Pancreas (tissue), 10 donors: ENCODE results near the gene ANKRD44. TPM values are rescaled to one million over a fixed set of nuclear protein-coding genes. Genes with fewer than 3 reads are reported as not detected.

Experiments
- ATAC-seq, 4 donors: fragments of 200-7000 bp; cut with Tn5 transposase; one replicate each; pipeline versions ENCODE4 v1.8.0 to v1.9.1; 2020; ENCODE audit warnings: mild to moderate bottlenecking in 4 of 4, moderate library complexity in 4 of 4
- DNase-seq, 6 donors: peaks; one replicate each; pipeline ENCODE4 v3.0.0-alpha.2; 2020
- FAIRE-seq: peaks from 2 replicates; lab custom pipeline; 2012; peaks lifted over from hg19 to GRCh38; lab: Jason Lieb, UNC
- H3K27ac ChIP-seq, 4 donors: fragments of 200-600 bp; sonication (generic); 1 replicate in 3 of 4; 2 replicates in 1 of 4; pipeline versions ENCODE4 v1.5.0 to v1.8.0; 2020
- H3K27me3 ChIP-seq, 4 donors: fragments of 200-600 bp; one replicate each; pipeline ENCODE4 v1.8.0; 2021
- H3K36me3 ChIP-seq, 3 donors: fragments of 200-600 bp; sonication (generic) in 1 of 3; one replicate each; pipeline versions ENCODE4 v1.5.0 to v1.8.0; 2020 to 2021
- H3K4me1 ChIP-seq, 3 donors: fragments of 200-600 bp; one replicate each; pipeline ENCODE4 v1.8.0; 2021
- H3K4me3 ChIP-seq, 4 donors: fragments of 200-600 bp; sonication (generic) in 2 of 4; one replicate each; pipeline versions ENCODE4 v1.5.0 to v1.8.0; 2020 to 2021
- H3K9me3 ChIP-seq, 4 donors: fragments of 200-600 bp; one replicate each; pipeline ENCODE4 v1.8.0; 2021
- WGBS, 2 donors: extraction: QIAGEN DNeasy Blood & Tissue Kit; methylation state at CpG; one replicate each; pipeline ENCODE4 v1.1.7; 2013; 5-methylcytosine and 5-hydroxymethylcytosine counted together
- intact Hi-C, 3 donors: fragments of 100-400 bp; cut with DNase I; formaldehyde crosslinking; loops; one replicate each; pipeline versions ENCODE4 v1.11.1 to v1.14.2; 2022
- polyA plus RNA-seq, 2 donors: library from polyadenylated mRNA; stranded (reverse); fragments of 200-250 nt; gene quantifications; one replicate each; pipeline ENCODE4 v1.2.3, GENCODE V29; 2013
- total RNA-seq, 6 donors: library from RNA; stranded (reverse); fragmentation: NEBNext Ultra II Directional in 4 of 6; extraction: Animal tissue kit (Norgen Biotek cat#: 25700) in 4 of 6; gene quantifications; one replicate each; pipeline versions ENCODE4 v1.2.1 to v1.2.4, GENCODE V29; 2021 to 2023
- TF ChIP-seq, protein P1 (sequence below), 4 donors: fragments of 200-600 bp; sonication (generic) in 3 of 4; IDR thresholded peaks; one replicate each; pipeline versions ENCODE4 v1.5.0 to v1.8.0; 2021; ENCODE audit warnings: antibody characterized with exemption in 4 of 4
- donor health status: healthy with polysubstance abuse.
- donor health status: DM: no; HTN: no; CAD: no; lungs with moderate emphysema.
- donor health status: DM: no; HTN: no; CAD: no.
- donor health status: control.
- donor health status: control.
- donor health status: Bipolar disorder and iron deficiency.
- donor health status: DM: yes; HTN: yes; CAD: no.
- donor health status: DM: no; HTN: no; CAD: no.
- donor health status: DM: no; HTN: no; CAD: no.
- donor health status: DM: yes; HTN: yes; CAD: no.

The ANKRD44 gene
- total and polyA plus RNA-seq, 8 donors = 1.9 to 12.5 (median 7.7) TPM

DNA sequence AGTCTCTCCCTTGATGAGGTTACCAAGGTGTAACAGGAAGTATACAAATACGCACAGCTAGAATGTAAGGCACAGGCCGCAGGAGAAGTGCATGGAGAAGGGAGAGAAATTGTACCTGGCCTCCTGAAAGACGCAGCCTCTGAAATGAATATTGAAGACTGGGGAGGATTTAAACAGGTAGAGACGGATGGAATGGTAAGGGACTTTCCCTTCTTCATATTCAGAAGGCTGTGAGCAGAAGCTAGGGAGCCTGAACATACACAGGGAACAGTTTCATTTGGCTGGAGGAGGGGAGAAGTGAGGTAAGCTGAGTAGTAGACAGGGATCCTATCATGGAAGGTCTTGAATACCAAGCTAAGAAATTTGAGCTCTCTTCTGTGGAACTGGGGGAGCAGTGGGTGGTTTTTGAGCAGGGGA is 112.7 kb downstream of the ANKRD44 start:
- no peaks in the 10 kb centered on the region for H3K27me3 ChIP-seq
- intact Hi-C loops = loop anchor here in 2 of 3 donors (10.0 kb wide), 2 partner anchors 107 to 117 kb away; partner anchors contain the start of gene ANKRD44 (in 1 of the 2)
- ATAC-seq (peak in 1 of 4 donors; percentile 38), FAIRE-seq (no peak), DNase-seq (no peak)
- H3K4me1 ChIP-seq = no peaks in the 10 kb centered on the region
- no peak overlapping the region for H3K4me3 ChIP-seq
- no peak overlapping the region for H3K27ac ChIP-seq
- 93% methylated on average over 4 of the region's 4 CpGs for WGBS, 2 donors
- no peaks in the 10 kb centered on the region for H3K36me3 ChIP-seq
- H3K9me3 ChIP-seq = no peaks in the 10 kb centered on the region
- TF ChIP-seq, protein P1, sequence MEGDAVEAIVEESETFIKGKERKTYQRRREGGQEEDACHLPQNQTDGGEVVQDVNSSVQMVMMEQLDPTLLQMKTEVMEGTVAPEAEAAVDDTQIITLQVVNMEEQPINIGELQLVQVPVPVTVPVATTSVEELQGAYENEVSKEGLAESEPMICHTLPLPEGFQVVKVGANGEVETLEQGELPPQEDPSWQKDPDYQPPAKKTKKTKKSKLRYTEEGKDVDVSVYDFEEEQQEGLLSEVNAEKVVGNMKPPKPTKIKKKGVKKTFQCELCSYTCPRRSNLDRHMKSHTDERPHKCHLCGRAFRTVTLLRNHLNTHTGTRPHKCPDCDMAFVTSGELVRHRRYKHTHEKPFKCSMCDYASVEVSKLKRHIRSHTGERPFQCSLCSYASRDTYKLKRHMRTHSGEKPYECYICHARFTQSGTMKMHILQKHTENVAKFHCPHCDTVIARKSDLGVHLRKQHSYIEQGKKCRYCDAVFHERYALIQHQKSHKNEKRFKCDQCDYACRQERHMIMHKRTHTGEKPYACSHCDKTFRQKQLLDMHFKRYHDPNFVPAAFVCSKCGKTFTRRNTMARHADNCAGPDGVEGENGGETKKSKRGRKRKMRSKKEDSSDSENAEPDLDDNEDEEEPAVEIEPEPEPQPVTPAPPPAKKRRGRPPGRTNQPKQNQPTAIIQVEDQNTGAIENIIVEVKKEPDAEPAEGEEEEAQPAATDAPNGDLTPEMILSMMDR (IDR thresholded peaks at IDR 0.05) = no peak

DNA sequence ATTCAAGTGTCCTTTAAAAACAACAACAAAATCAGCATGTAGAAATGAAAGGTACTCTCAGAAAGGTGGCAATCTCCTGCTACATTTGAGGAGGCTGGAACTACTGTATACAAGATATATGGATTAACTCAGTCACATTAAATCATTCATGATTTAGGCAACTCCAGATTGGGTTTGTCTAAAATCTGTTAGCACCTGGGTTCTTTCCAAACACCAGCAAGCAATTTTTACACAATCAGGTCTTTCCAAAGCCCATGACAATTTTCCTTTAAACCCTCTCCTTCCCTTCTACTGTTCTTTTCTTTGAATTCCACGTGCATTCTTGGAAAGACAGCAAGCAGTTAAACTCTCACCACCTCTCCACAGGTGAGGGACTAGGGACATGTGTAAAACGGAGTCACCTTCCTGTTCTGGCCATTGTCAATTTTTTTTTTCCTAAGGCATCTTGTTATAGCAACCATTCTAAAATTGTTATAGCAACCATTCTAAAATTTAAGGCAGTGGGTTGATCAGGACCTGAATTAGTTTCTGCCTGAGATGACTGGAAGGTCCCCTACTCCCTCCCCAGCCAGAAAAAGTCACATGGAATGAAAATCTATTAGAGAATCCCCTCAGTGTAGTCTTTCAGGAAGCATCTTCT is 113.9 kb downstream of the ANKRD44 start:
- FAIRE-seq = no peak
- intact Hi-C loops = loop anchor here in 2 of 3 donors (10.0 kb wide), 2 partner anchors 108 to 118 kb away; partner anchors contain the start of gene ANKRD44 (in 1 of the 2)

DNA sequence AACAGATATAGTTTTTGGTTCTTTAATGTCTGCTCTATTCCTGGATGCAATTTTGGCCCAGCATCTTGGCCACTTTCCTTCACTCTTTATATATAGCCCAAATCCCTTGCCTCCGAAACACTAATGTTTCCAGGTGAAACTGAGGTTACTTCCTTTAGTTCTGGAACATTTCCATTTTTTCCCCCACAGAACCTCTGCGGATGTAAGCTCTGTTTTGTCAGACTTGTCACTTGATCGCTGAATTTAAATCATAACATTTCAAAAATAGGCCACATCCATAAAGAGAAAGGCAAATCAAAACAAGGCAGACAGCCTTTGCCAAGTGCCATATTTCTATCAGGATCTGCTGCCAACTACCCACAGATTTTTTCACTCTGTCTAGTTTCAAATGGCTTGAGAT is 115.1 kb downstream of the ANKRD44 start:
- DNase-seq (no peak), ATAC-seq (no peak), FAIRE-seq (no peak)
- intact Hi-C loops = loop anchor here in 2 of 3 donors (10.0 kb wide), 2 partner anchors 109 to 119 kb away; partner anchors contain the start of gene ANKRD44 (in 1 of the 2)
- H3K36me3 ChIP-seq = no peaks in the 10 kb centered on the region
- no peak overlapping the region for H3K27ac ChIP-seq
- no peaks in the 10 kb centered on the region for H3K27me3 ChIP-seq
- H3K4me1 ChIP-seq = no peaks in the 10 kb centered on the region
- TF ChIP-seq, protein P1 (IDR thresholded peaks at IDR 0.05) = no peak
- no peaks in the 10 kb centered on the region for H3K9me3 ChIP-seq
- H3K4me3 ChIP-seq = no peak overlapping the region
- 56 to 57% methylated on average over 3 of the region's 3 CpGs for WGBS, 2 donors

More for the DNA sequence above, 113.9 kb downstream of the ANKRD44 start:
- H3K27ac ChIP-seq = no peak overlapping the region
- H3K36me3 ChIP-seq = no peaks in the 10 kb centered on the region
- 20 to 24% methylated on average over 2 of the region's 2 CpGs for WGBS, 2 donors
- no peak overlapping the region for H3K4me3 ChIP-seq
- ATAC-seq (no peak), DNase-seq (no peak)
- H3K4me1 ChIP-seq = no peaks in the 10 kb centered on the region
- no peaks in the 10 kb centered on the region for H3K27me3 ChIP-seq
- H3K9me3 ChIP-seq = no peaks in the 10 kb centered on the region
- TF ChIP-seq, protein P1 (IDR thresholded peaks at IDR 0.05) = no peak

DNA sequence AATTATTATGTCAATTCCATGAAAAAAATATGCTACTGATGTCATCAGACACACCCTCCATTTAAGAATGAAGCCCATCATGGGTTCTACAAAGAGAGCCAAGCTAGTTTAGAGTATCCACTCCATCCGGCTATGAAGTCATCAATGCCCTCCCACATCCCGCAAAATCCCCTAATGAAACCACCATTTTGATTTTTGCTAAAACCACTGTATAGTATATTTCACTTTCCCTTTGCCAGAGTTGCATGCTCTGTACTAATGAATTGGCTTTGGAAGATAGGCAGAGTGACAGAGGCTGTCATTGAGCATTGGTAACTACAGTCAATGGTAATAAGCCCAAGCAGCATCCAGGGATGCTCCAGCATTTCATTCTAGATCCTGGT is 118.6 kb downstream of the ANKRD44 start:
- FAIRE-seq (no peak), ATAC-seq (peak in 2 of 4 donors; percentile 16 to 18), DNase-seq (no peak)
- intact Hi-C loops = loop anchor here in 2 of 3 donors (5.0 to 10.0 kb wide), 3 partner anchors 113 to 180 kb away; partner anchors contain the start of gene ANKRD44 (in 1 of the 2)
- Histone ChIP-seq H3K27ac (no peak overlapping the region), H3K27me3 (no peaks in the 10 kb centered on the region), H3K9me3 (no peaks in the 10 kb centered on the region), H3K4me1 (no peaks in the 10 kb centered on the region), H3K36me3 (no peaks in the 10 kb centered on the region), H3K4me3 (no peak overlapping the region)
- WGBS, 2 donors = 62 to 66% methylated on average over 2 of the region's 2 CpGs
- TF ChIP-seq, protein P1 (IDR thresholded peaks at IDR 0.05) = no peak
